ENCODE data around the gene MMP15. TPM values are rescaled to one million over a fixed set of nuclear protein-coding genes. Genes with fewer than 3 reads are reported as not detected.

MMP15 gene
- total RNA-seq, 2 experiments from 2014 or later, result 0.12 to 0.25 TPM

DNA sequence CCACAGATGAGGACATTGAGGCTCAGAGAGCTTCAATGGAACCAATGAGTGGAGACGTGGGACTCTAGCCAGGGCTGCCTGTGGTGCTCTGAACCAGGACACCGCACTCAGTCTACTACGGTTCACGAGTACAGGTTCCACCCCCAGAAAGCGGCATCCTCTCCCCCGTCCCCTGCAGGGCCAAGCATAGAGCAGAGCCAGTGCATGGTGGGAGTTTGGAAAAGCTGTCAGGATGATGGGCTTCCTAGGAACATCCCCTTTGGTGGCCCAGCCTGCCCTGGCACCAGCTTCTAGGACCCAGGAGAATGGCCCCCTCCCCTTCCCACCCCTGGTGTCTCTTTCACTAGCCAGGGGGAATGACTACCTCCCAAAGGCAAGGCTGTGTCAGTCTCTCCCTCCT is 33.5 kb upstream of the MMP15 start:
- Mint-ChIP-seq H3K27me3 (no peaks in the 10 kb centered on the region), H3K4me1 (peaks cover 7% of the 10 kb centered on the region), H3K4me3 (no peak overlapping the region), H3K36me3 (no peaks in the 10 kb centered on the region), H3K9me3 (no peaks in the 10 kb centered on the region), H3K27ac (no peak overlapping the region)
- DNase-seq, result no peak

DNA sequence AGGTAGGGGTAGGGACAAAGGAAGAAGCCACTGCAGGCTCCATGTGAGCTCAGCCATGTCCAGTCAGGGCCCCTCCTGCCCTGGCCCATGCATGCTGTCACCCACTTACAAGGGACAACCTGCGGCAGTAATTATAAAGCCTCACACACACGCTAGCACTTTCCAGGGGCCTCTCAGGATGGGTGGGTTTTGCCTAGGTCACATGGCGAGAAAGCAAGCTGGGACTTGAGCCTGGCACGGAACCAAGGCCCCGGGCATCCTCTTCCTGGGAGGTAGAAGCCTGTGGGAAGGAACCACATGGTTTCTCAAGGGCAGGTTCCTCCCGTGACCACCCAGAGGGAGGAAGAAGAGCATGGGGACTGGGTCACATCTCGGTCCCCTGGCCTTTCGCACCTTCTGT is 32.1 kb upstream of the MMP15 start:
- no peaks in the 10 kb centered on the region for H3K36me3 Mint-ChIP-seq
- no peak for DNase-seq
- H3K27me3 Mint-ChIP-seq, result no peaks in the 10 kb centered on the region
- peaks cover 16% of the 10 kb centered on the region for H3K4me1 Mint-ChIP-seq
- no peak overlapping the region for H3K27ac Mint-ChIP-seq
- H3K9me3 Mint-ChIP-seq, result no peaks in the 10 kb centered on the region
- H3K4me3 Mint-ChIP-seq, result no peak overlapping the region

DNA sequence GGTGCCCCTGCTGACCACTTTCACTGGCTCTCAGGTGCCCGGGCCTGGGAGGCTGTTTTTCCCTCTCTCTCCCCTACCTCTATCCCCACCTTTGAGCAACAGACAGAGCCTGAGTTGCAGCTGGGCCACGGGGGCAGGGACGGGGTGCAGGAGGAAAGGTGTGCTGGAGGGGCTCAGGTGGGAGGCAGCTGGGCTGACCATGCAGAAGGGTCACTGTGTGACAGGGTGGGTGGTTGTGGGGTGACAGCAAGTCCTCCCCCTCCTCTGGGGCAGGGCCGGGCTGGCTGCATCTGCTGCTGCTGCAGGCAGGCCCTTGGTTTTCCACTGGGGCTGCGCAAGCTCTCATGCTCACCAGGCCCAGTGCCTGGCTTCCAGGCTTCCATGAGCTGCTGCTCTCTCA is 31.7 kb upstream of the MMP15 start:
- no peaks in the 10 kb centered on the region for H3K27me3 Mint-ChIP-seq
- peak overlapping the region; percentile 29 for H3K27ac Mint-ChIP-seq
- peaks cover 21% of the 10 kb centered on the region for H3K4me1 Mint-ChIP-seq
- no peak overlapping the region for H3K4me3 Mint-ChIP-seq
- DNase-seq, result no peak
- no peaks in the 10 kb centered on the region for H3K36me3 Mint-ChIP-seq
- no peaks in the 10 kb centered on the region for H3K9me3 Mint-ChIP-seq

DNA sequence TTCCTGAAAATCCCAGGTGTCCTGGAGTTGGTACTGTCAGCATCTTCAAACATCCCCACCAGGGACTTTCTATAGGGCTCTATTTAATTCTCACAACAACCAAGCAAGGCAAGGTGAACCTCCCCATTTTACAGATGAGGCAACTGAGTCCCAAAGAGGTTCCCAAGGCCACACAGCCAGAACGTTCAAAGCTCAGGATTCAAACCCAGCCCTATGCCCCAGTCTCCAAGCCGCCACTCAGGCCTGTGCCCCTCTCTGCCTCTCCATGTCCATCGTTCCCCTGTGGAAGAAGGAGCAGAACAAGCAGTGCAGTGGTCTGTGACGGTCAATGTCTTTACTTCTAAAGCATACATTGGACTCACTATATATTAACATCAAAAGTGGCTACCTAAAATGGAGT is 31.2 kb upstream of the MMP15 start:
- Mint-ChIP-seq H3K27me3 (no peaks in the 10 kb centered on the region), H3K4me1 (peaks cover 25% of the 10 kb centered on the region), H3K9me3 (no peaks in the 10 kb centered on the region), H3K27ac (peak overlapping the region; percentile 29), H3K36me3 (no peaks in the 10 kb centered on the region), H3K4me3 (no peak overlapping the region)
- DNase-seq, result no peak

DNA sequence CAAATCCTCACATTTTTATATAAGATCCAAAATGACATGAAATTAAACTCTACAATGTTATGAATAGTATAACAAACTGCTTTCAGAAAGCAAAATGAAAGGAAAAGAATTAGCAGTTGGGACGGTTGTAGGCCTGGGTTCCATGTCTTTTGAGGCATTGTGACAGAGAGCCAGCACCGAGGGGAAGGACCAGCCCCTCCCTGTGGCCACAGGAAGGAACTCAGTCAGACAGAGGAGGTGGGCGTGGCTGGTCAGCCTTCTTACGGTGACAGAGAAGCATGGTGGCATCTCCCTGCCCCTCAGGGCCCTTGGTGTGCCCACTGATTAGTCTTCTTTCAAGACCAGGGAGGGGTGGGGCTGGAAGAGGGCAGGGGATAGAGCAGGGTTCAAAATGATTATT is 30.8 kb upstream of the MMP15 start:
- Mint-ChIP-seq H3K27me3 (no peaks in the 10 kb centered on the region), H3K27ac (peak overlapping the region; percentile 39), H3K4me1 (peaks cover 26% of the 10 kb centered on the region), H3K36me3 (no peaks in the 10 kb centered on the region), H3K9me3 (no peaks in the 10 kb centered on the region), H3K4me3 (no peak overlapping the region)
- peak; percentile 28 for DNase-seq

DNA sequence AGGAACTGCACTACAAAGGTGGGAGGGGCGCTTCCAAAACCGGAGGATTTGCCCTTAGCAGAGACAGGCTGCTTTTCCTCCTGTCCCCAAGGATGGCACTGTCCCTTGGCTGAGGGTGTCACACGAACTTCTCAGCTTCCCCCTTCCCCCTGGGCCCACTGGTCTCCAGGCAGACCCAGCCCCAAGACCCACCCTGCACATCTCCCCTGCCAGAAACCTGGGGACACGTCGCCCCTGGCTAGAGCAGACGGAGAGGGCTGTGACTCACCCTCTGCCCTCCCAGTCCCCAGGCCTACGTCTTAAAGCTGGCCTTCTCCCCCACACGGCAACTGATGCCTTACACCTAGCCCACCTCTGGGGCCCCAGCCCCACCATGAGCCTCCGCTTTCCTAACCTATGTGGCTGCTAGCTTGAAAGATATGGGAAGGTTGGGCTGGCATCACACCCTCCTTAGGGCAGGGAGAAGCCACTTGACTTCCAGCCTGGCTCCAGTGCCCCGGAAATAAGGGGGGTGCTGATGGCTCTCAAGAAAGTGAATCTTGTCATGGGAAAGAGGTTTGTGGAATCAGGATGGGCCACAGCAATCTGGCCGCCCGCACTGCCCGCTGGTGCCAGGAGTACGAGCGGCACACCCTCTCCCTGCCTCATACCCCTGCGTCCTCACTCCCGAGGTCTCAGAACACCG is 29.7 kb upstream of the MMP15 start:
- Mint-ChIP-seq H3K4me1 (peaks cover 26% of the 10 kb centered on the region), H3K9me3 (no peaks in the 10 kb centered on the region), H3K4me3 (no peak overlapping the region), H3K27ac (peak overlapping the region; percentile 17), H3K27me3 (no peaks in the 10 kb centered on the region), H3K36me3 (no peaks in the 10 kb centered on the region)
- DNase-seq, result no peak

DNA sequence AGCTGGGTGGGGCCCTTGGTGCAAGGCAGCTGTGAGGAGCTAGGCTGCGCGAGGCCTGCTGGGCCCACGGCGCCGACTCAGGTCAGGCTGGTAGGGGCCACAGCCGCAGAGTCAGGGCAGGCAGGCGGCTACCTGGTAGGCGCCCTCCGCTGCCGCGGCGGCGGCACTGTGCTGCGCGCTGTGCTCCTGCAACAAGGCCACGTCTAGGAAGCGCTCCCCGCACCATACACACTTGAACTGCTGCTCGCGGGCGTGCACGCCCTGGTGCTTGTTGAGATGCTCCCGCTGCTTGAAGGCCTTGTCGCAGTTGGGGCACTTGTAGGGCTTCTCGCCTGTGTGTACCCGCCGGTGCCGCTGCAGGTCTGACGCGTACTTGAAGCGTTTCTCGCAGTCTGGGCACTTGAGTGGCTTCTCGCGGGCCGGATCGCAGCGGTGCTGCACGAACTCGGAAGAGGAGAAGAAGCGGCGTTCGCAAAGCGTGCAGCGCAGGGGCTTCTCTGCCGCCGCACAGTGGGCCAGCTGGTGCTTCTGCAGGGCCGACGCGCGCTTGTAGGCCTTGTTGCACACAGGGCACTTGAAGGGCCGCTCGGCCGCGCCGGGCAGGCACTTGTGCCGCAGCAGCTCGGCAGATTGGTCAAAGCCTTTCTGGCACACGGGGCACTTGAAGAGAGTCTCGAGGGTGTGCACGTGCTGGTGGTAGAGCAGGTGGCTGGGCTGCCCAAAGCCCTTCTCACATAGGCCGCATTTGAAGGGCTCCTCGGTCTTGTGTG is 29.0 kb upstream of the MMP15 start:
- H3K4me3 Mint-ChIP-seq, result no peak overlapping the region
- H3K36me3 Mint-ChIP-seq, result no peaks in the 10 kb centered on the region
- H3K27ac Mint-ChIP-seq, result no peak overlapping the region
- DNase-seq, result no peak
- H3K27me3 Mint-ChIP-seq, result no peaks in the 10 kb centered on the region
- H3K4me1 Mint-ChIP-seq, result peaks cover 28% of the 10 kb centered on the region
- no peaks in the 10 kb centered on the region for H3K9me3 Mint-ChIP-seq

DNA sequence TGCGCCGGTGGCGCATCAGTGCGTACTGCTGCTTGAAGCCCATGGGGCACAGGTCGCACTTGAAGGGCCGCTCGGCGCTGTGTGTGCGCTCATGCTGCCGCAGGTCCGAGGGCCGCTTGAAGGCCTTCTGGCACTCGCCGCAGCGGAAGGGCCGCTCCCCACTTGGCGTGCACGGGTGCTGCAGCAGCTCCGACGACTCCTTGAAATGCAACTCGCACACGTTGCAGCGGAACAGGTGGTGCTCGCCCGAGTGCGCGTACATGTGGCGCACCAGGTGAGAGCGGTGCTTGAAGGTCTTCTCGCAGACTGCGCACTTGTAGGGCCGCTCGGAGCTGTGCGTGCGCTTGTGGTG is 28.4 kb upstream of the MMP15 start:
- Mint-ChIP-seq H3K9me3 (no peaks in the 10 kb centered on the region), H3K4me1 (peaks cover 34% of the 10 kb centered on the region), H3K4me3 (no peak overlapping the region), H3K36me3 (no peaks in the 10 kb centered on the region), H3K27me3 (no peaks in the 10 kb centered on the region), H3K27ac (no peak overlapping the region)
- no peak for DNase-seq

DNA sequence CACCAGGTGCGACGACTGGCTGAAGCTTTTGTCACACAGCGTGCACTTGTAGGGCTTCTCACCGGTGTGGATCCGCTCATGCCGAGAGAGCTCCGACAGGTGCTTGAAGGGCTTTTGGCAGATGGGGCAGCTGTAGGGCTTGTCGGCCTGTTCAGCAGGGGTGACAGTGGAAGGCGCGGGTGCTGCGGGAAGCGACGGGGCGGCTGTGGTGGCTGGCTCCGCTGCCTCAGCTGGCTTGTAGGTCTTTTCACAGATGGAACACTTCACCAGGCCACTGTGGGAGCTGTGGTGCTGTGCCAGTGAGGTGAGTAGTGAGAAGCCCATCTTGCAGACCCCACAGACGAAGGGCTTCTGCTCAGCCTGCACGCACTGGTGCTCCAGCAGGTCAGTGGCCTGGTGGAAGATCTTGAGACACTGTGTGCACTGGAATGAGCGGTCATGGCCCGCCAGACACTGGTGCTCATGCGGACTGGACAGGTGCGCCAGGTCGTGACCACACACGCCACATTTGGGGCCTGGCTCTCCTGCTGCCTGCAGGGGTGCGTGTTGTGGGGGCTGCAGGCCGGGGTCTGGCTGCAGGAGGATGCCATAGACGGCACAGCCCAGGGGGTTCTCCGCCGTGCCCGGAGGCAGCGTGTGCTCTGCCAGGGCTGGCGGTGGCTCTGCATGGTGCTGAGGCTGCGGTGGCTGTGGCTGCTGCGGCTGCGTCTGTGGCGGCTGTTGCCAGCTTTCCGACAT is 27.9 kb upstream of the MMP15 start:
- Mint-ChIP-seq H3K27me3 (no peaks in the 10 kb centered on the region), H3K9me3 (no peaks in the 10 kb centered on the region), H3K4me1 (peaks cover 38% of the 10 kb centered on the region), H3K27ac (peak overlapping the region; percentile 21), H3K36me3 (no peaks in the 10 kb centered on the region), H3K4me3 (peak overlapping the region; percentile 48)
- DNase-seq, result no peak

DNA sequence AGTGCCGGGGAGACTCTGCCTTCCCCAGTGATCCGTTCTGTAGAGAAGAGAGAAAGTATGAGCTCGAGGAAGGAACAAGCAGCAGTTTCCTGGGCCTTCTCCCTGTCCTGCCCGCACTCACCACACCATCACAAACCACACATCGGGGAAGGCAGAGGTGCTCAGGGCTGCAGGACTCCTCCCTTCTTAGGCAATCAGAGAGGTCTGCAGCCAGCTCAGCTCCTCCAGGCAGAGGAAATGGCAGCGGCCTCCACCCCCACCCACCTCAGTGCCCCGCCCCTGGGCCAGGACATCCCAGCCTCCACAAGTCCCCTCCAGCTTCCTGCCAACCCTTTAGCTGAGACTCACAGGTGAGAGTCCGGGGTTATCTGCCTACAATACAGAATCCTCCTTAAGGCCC is 27.1 kb upstream of the MMP15 start:
- H3K9me3 Mint-ChIP-seq, result no peaks in the 10 kb centered on the region
- peaks cover 38% of the 10 kb centered on the region for H3K4me1 Mint-ChIP-seq
- peak overlapping the region; percentile 48 for H3K4me3 Mint-ChIP-seq
- H3K27ac Mint-ChIP-seq, result peak overlapping the region; percentile 80
- DNase-seq, result peak; percentile 63
- H3K36me3 Mint-ChIP-seq, result no peaks in the 10 kb centered on the region
- H3K27me3 Mint-ChIP-seq, result no peaks in the 10 kb centered on the region

DNA sequence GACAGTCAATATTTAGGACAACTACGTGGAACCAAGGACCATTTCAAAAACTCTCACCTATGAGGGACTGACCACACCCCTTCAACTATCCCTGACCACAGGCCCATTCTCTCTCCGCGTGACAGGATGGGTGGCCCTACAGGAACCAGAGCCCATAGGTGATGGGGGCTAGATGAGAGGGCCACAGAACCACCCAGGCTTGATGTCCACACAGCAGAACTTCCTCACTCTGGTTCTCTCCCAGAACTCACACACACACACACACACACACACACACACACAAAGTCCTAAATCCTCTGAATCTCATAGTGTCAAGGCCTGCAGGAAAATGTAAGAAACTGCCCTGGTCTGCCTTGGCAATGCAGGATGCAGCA is 26.6 kb upstream of the MMP15 start:
- Mint-ChIP-seq H3K27me3 (no peaks in the 10 kb centered on the region), H3K27ac (peak overlapping the region; percentile 80), H3K4me3 (peak overlapping the region; percentile 78), H3K36me3 (peaks cover 3% of the 10 kb centered on the region), H3K4me1 (peaks cover 41% of the 10 kb centered on the region), H3K9me3 (no peaks in the 10 kb centered on the region)
- no peak for DNase-seq

DNA sequence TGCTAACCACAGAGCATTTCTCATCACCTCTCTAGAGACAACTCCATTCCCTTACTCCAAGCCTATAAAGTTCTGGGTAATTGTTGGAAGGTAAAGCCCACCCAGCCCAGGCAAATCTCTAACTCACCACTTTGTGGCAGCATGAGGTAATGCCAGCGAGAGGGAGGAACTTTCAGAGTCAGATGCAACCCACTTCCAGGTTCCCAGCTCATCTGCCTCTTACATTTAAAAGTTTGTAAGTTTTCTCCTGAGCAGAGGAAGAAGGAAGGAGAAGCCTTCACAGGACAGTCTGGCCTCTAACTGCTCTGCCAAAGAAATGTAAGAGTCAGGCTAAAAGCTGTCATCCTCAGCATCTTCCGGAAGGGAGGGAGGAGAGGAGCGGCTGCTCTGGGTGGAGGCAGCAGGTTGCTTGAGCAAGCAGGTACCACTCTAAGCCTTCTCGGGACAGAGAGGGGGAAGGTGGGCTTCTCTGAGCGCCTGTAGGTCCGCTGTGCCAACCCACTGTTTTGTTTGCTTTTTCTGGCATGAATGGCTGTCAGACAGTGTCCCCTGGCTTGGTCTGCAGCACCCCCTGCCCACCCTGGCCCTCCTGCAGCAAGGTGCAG is 26.1 kb upstream of the MMP15 start:
- DNase-seq, result peak; percentile 32
- H3K4me1 Mint-ChIP-seq, result peaks cover 41% of the 10 kb centered on the region
- peak overlapping the region; percentile 80 for H3K27ac Mint-ChIP-seq
- no peaks in the 10 kb centered on the region for H3K27me3 Mint-ChIP-seq
- H3K4me3 Mint-ChIP-seq, result peak overlapping the region; percentile 78
- H3K36me3 Mint-ChIP-seq, result peaks cover 3% of the 10 kb centered on the region
- H3K9me3 Mint-ChIP-seq, result no peaks in the 10 kb centered on the region

DNA sequence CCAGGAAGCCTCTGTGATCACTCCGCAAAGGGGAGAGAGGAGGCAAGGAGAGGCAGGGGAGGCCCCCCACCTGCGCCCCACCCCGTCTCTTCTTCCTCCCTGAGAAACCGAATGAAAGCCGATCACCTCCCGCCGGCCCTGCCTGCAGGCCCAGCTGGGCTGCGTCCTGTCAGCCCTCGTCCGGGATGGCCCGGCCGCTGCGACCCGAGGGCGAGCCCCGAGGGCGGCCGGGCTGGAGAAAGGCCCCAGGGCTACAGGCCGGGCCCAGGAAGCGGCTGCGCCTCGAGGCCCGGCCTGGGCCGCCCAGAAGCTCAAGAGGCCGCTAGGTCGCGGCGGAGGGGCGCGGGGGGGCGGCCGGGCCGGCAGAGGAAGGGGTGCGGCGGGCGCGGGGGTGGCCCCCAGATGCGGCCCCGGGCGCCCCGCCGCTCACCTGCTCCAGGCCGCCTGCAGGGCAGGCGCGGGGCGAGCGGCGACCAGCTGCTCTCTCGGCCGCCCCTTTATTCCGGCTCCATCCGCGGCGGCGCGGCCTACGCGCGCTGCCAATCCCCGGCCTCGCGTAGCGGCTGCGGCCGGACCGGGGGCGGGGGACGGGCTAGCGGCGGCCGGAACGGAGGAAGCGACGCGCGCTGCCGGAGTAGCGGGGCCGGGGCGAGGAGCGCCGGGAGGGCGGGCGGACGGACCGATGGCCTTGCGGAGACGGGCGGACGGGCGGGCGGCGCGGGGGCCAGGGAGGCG is 25.4 kb upstream of the MMP15 start, which contains the start of gene ZNF319:
TSS of gene ZNF319 (minus strand) at position 702 of the 735 bp plus-strand sequence. CDS start 2,407 bp downstream, outside the sequence.
- no peak for DNase-seq
- peak within 1 kb of the TSS; percentile 96 for H3K4me3 Mint-ChIP-seq
- no peaks in the 10 kb centered on the region for H3K27me3 Mint-ChIP-seq
- H3K9me3 Mint-ChIP-seq, result no peaks in the 10 kb centered on the region
- peaks cover 8% of the 10 kb centered on the region for H3K36me3 Mint-ChIP-seq
- H3K4me1 Mint-ChIP-seq, result peaks cover 37% of the 10 kb centered on the region
- peak within 1 kb of the TSS; percentile 84 for H3K27ac Mint-ChIP-seq

Data from activated naive CD8-positive, alpha-beta T cell treated with anti-CD3 and anti-CD28 coated beads for 36 hours (primary cell).